NCI-H526 treated with DMSO at 0.1 percent for 48 hours (cell line): ENCODE data around the gene GTPBP3.

ENCODE experiments used
- DNase-seq: peaks from one replicate; lab custom pipeline; 2025; lab: John Stamatoyannopoulos, UW

Gene GTPBP3

GRCh38 chr19:17327654-17328516, 9.5 kb upstream of the GTPBP3 start:
- DNase-seq, result peak; percentile 58

DNA sequence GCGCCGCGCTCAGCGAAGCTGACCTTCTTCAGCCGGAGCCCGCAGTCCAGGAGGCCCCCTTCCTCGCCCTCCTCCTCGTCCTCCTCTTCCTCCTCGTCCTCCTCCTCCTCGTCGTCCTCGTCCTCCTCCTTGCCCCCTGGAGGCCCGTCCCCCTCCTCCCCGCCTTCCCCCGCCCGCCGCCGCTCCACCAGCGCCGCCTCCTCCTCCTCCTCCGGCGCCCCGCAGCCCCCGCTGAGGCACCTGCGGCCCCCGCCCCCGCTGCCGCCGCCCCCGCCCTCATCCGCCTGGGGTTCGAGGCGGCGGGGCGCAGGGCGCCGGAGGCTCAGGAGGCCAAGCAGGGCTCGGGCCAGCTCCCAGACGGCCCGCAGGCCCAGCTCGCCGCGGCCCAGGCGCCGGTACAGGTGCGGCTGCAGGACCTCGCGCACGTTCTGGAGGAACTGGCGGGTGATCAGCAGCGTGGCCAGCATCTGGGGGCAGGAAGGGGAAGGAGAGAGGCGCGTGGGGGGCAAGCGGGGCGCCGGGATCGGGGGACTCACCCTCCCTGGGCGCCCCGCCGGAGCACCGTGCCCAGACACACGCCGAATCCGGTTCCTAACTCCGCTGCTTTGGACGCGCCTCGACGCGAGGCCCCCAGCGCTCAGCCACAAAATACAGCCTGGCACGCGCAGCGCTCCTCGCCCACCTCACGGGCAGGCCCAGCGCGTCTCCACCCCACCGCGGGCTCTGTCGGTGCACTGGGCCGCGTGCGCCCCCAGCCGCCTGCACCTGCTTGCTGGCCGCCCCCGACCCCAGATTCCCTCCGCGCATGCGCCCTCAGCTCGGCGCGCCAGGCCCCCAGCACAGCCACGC, 8.6 kb upstream of the GTPBP3 start:
- no peak for DNase-seq

DNA sequence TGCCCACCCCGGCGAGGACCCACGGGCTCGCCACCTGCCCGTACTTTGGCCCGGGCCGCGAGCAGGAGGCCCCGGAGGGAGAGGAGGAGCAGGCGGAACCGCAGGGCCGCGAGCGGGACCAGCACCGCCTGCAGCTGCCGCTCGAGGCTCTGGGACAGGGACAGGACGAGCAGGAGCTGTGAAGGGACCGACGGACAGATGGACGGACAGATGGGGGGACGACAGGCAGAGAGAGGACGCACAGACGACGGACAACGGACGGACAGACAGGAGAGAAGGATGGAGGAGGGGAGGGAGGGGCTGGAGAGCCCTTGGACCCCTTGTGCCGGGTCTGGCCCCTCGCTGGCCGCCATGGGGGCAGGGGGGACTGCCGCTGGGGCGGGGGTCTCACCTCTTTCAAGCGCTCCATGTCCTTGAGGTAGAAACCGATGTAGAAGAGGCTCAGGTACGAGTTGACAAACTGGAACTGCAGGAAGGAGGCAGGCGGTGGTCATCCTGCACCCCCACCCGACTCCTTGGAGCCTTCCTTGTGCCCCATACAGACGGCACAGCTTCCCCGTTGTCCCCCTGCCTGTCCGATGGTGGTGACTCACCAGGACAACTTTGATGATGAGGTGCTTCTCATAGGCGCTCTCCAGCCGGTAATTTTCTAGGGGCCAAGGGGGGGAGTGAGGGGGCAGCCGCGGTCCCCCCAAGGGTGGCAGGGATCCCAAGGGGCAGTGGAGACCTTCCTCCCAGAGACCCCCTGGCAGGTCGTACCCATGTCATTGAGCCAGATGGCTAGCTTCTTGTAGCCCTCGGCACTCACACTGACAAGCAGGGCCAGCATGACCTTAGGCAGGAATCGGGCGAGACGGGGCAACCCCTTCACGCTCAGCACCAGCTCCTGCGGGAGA, 7.7 kb upstream of the GTPBP3 start:
- no peak for DNase-seq

- no peak for DNase-seq
Observed at GRCh38 chr19:17330262-17331044, 6.9 kb upstream of the GTPBP3 start.

DNA sequence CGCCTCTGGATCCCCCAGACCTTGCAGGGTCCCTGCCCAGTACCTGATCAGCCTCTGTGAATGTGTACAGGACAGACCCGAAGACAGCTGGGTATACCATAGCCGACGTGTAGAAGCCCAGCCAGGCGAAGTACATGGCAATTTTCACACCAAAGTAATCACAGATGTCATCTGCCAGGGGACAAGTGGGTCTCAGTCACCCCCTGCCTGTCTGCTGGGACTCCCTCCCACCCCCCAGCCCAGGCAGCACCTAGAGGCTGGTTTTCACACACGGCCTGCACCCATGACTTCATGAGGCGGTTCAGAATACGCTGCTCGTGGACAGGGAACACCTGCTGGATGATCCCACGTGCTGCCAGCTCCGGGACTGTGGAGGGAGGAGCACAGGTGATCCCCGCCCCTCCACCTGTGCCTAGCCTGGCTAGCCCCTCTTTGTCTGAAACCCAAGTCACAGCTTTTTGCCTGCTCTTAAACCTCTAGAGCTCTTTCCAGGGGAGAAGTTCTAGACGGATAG, 6.3 kb upstream of the GTPBP3 start:
- peak; percentile 4 for DNase-seq

DNA sequence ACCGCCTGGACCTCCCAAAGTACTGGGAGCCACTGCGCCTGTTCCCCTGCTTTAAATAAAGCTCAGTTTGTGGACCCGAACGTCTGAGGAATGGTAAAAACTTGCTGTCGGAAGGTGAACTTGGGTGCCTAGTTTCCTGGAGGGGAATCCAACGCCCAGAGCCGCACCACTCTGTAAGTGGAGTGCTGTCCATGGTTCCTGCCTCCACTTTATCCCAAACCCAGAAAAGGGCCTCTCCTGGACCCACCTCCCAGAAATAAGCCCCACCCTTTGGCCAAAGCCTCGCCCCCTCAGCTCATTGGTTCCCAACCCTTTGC, 5.0 kb upstream of the GTPBP3 start:
- no peak for DNase-seq

GRCh38 chr19:17332677-17333581, 4.4 kb upstream of the GTPBP3 start:
- DNase-seq, result no peak

- DNase-seq, result no peak
Observed at GRCh38 chr19:17333611-17334413, 3.5 kb upstream of the GTPBP3 start.

DNA sequence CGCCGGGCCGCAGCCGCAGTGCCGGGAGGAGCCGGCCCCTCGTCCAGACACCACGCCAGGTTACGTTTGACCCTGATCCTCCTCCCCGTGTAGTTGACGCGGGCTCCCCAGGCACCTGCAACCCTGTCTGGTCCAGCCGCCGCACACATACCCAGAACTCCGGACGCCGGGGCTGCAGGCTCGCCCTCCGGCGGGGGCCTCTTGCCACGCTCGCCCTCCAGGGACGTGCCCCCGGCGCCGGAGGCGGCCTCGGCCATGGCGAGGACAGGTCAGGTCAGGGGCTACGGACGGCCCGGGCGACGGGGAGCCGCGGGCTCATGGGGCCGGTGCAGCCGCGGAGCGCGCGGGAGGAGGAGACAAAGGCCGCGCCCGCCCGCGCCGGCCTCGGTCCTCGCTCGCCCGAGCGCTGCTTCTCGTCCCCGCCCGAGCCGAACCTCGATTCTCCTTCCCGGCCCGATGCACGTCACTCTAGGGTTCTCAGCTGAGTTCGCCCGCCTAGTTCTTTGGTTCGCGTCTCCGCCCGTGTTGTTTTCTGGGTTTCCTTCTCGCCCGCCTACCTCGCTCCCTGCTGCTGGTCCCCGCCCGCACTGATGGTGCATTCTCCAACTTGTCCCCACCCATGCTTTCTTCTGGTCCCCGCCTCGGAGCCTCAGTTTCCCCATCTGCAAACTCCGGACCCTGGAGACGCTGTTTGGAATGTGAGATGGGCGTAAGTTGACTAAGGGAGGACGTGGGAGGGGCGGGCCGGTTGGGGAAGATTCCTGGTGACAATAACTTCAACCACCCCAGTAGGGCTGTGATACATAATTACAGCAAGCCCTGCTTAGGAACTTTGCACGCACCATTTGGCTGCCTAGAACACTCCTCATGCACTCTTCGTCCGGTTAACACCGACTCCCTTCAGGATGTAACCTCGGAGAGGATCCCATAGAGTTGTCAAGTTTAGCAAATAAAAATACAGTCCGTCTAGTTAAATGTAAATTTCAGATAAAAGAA, 2.6 kb upstream of the GTPBP3 start, which contains the start of gene ANO8:
TSS of gene ANO8 (minus strand) at position 442 of the 996 bp plus-strand sequence. CDS start at position 257, 185 bp downstream.
- peak; percentile 79 for DNase-seq

- no peak for DNase-seq
Observed at GRCh38 chr19:17335575-17335974, 1.8 kb upstream of the GTPBP3 start.

GRCh38 chr19:17337675-17338432, 501 bp downstream of the GTPBP3 start:
- no peak for DNase-seq

- no peak for DNase-seq
Observed at GRCh38 chr19:17338433-17339078, 1.2 kb downstream of the GTPBP3 start.

GRCh38 chr19:17339088-17339741, 1.9 kb downstream of the GTPBP3 start:
- DNase-seq, result no peak

- DNase-seq, result no peak
Observed at GRCh38 chr19:17340302-17340870, 3.0 kb downstream of the GTPBP3 start.

DNA sequence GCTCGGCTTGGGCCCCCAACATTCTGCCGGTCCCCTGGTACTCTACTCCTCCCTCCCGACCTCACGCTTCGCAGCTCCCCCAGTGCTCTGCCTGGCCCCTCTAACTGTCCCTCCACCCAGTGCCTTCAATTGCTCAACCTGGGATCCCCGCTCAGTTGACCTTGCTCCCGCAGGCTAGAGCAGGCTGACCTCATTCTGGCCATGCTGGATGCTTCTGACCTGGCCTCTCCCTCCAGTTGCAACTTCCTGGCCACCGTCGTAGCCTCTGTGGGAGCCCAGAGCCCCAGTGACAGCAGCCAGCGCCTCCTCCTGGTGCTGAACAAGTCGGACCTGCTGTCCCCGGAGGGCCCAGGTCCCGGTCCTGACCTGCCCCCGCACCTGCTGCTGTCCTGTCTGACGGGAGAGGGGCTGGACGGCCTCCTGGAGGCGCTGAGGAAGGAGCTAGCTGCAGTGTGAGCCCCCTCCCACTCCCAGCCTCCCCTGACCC, 3.6 kb downstream of the GTPBP3 start:
- DNase-seq, result no peak
